HG03354 (cell line): ENCODE measurements around the gene EBP.
A peak's percentile ranks its signal among the peaks of the same experiment; 100 is the strongest.
"Not testable (repeated sequence)": the region's sequence is repeated elsewhere in the genome, so short reads cannot be mapped to it uniquely, and the experiment has no call there.

Experiments
- ATAC-seq: cut with Tn5 transposase; IDR thresholded peaks from one replicate; pipeline ENCODE4 v1.9.1; 2021; ENCODE audit warnings: mild to moderate bottlenecking; ENCODE audit not compliant: unreplicated experiment, poor library complexity, severe bottlenecking

Gene EBP

DNA sequence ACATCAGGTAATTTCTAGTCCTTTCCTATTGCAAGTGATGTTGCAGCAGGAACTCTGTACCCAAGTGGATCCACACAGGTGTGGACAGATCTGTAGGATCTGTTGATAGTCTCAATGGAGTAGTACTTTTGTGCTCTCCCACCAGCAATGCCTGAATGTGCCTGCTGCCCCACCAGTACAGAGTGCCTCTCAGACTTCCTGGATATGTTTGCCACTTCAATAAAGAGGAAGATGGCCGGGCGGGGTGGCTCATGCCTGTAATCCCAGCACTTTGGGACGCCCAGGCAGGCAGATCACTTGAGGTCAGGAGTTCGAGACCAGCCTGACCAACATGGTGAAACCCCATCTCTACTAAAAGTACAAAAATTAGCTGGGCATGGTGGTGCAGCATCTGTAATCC is 2.1 kb upstream of the EBP start:
- not testable (repeated sequence) for ATAC-seq

DNA sequence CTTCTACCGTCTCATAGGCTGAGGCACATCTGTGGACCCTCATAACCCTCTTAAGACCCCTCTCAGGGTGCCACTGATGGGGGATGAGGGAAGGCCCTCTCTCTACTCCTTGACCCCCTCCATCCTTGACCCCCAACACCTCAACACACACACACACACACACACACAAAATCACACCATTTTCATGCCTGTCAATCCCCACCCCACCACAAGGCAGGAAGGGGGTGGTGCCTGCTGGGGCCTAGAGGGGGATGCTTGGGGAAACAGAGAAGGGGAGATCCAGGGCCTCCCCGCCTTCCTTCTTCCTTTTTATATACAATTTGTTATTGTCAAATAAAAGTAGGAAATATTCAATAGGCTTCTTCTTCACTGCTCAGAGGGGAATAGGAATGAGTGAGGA is 1.2 kb upstream of the EBP start:
- no peak for ATAC-seq

DNA sequence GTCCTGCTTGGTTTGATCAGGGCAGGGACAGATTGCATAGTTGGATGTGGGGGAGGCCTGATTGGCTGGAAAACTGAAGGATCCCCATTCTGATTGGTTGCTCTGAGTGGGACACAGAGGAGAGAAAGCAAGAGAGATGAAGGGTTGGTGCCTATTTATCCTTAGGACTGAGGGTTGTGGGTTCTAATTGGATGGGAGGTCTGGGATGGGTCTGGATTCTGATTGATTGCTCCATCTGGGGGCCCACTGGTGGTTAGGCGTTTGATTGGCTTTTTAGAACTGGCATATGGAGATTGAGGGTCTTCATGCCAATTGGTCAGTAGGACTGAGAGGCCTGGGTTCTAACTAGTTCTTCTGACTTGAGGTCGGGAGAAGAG is 644 bp upstream of the EBP start:
- ATAC-seq: no peak

DNA sequence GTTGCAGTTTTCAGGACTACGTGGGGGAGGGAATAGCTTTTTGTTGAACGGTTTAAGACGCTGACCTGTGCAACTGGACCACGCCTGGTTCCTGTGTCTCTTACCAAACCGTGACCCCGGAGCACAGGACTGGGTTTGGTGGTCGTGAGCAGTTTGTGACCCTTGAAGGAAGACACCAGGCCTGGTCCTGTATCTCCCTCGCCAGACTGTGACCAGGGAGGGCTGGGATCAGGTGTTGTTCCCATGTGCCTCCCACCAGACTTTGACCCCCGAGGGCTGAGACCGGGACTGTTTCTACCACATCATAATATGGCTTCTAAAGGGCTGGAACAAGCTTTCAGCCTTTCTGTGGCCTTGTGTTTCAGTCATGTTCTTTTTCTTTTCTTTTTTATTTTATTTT is 683 bp downstream of the EBP start:
- ATAC-seq: no peak

DNA sequence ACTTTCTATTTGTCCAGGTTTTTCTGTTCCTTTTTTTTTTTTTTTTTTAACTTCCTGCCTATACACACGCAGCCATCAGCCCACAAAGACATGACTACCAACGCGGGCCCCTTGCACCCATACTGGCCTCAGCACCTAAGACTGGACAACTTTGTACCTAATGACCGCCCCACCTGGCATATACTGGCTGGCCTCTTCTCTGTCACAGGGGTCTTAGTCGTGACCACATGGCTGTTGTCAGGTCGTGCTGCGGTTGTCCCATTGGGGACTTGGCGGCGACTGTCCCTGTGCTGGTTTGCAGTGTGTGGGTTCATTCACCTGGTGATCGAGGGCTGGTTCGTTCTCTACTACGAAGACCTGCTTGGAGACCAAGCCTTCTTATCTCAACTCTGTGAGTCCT is 2.1 kb downstream of the EBP start:
- no peak for ATAC-seq

DNA sequence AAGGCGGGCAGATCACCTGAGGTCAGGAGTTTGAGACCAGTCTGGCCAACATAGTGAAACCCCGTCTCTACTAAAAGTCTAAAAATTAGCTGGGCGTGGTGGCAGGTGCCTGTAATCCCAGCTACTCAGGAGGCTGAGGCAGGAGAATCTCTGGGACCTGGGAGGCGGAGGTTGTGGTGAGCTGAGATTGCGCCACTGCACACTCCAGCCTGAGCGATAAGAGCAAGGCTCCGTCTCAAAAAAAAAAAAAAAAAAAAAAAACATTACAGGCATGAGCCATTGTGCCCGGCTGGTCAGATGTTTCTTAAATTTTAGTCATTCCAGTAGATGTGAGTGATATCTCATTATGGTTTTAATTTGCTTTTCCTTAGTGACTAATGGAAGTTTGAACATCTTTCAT is 4.2 kb downstream of the EBP start:
- ATAC-seq: not testable (repeated sequence)

DNA sequence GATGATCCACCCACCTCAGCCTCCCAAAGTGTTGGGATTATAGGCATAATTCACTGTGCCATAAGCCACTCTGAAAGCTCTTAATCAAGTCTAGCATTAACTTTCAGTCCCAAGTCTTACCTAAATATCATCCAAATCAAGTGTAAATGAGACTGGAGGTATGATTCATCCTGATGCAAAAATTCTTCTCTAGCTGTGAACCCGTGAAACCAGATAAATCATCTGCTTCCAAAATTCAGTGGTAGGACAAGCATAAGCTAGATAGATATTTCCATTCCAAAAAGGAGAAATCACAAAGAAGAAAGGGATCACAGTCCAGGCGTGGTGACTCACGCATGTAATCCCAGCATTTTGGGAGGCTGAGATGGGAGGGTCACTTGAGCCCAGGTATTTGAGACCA is 9.1 kb downstream of the EBP start:
- ATAC-seq: no peak

DNA sequence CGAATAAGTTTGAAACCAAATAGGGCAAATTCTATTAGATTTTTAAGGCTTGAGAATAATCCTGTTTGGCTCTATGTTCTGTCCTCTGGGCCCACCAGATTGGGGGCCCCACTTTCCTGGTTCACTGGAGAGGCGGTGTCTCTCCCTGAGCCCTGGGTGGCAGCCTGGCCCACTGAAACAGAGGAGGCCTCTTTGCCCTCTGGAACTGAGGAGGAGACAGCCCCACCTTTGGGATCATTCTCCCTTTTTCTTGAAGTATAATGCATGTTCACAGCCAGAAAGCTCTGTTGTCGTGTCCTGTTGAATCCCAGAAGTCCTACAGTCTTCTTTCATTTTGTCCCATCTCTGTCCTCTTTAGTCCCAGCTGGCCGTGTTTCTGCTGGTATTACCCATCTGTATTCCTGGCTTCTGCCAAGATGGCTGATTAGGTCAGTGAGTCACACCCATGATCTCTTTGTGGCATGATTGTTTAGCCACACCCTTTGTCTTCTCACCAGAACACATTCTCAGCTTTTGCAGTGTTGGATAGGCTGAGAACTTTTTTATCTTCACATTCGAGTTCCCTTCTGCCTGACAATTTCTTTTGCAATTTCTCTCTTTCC is 9.9 kb downstream of the EBP start:
- no peak for ATAC-seq

DNA sequence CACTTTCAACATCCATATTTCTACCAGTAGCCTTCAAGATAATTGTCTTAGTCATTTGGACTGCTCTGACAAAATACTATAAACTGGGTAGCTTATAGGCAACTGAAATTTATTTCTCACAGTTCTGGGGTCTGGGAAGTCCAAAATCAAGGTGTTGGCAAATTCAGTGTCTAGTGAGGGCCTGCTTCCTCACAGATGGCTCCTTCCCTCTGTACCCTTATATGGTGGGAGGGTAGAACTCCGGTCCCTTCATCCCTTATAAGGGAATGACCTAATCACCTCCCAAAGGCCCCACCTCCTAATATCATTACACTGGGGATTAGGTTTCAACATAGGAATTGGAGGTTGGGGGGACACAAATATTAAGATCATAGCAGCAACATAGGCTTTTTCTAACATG is 10.6 kb downstream of the EBP start:
- no peak for ATAC-seq

DNA sequence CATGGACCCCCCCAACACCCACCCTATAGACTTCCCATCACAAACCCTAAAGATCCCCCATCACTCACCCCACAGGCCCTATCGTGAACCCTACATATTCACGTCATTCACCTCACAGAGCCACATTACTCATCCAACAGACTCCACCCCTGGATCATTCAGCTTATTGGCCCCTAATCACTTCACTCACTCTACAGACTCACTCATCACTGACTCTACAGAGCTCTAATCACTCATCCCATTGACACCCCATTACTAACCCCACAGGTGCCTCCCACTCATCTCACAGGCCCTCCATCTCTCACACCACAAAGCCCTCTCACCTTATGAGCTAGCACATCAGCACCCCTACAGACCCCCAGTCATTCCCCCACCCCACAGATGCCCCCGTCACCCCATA is 11.6 kb downstream of the EBP start:
- no peak for ATAC-seq

DNA sequence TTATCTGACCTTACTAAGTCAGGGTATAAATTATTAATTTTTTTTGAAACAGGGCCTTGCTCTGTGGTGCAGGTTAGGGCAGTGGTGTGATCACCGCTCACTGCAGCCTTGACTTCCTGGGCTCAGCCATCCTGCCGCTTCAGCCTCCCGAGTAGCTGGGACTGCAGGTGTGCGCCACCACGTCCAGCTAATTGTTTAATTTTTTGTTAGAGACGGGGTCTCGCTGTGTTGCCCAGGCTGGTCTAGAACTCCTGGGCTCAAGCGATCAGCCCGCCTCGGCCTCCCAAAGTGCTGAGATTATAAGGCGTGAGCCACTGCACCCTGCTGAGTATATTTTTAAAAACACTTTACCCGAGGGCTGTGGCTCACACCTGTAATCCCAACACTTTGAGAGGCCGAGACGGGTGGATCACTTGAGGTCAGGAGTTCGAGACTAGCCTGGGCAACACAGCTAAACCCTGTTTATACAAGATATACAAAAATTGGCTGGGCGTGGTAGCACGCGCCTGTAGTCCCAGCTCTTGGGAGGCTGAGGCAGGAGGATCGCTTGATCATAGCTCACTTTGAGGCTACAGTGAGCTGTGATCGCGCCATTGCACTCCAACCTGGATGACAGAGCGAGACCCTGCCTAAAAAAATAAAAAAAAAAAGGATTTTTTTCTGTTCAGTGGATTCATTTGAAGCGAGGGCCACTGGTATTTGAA is 17.2 kb downstream of the EBP start:
- ATAC-seq: no peak

DNA sequence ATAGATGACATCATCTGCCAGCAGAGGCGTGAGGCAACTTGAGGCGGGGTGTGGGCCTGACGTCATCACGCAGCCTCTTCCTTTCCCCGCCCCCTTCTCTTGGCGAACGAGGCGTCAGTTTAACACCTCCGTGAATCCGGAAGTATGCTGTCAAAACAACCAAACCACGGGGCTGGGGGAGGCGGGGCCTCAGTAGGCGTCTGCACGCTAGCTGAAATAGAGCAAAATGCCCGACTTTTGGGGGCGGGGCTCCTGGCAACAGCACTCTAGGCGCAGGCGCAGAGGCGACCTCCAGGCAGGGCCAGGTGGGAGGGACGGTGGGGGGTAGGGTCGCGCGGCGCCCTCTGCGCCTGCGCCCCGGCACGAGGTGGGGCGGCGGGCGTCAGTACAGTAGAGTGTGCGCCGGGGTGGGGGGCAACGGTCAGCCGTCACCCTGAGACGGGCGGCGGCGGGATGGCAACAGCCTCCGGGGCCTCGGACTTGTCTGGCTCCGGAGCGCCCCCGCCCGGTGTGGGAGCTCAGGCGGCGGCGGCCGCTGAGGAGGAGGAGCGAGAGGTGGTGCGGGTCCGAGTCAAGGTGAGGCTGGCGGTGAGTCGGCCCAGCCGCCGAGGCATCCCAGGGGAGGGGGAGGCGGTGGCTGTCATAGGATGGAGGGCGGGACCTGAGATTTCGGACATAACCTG is 17.9 kb downstream of the EBP start, which contains the start of gene TBC1D25:
Gene TBC1D25, plus strand, starts transcription at position 370 of the 683 bp plus-strand sequence. Its CDS starts 84 bp downstream, at position 454.
- peak; percentile 88 for ATAC-seq

DNA sequence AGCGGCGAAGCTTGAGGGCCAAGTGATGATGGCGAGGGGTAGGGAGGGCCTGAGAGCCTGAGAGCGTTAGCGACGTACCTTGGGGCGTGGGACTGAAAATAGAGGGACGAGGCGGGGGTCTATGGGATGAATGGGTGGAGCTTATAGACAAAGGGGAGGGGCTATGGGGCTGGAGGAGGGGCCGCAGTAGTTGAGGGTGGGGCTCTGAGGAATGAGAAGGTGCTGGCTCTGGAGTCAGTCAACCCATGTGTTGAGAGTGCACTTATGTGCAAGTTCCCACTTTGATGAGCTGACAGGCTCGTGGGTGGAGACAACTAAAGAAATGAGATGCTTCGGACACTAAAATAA is 18.4 kb downstream of the EBP start:
- peak; percentile 31 for ATAC-seq

DNA sequence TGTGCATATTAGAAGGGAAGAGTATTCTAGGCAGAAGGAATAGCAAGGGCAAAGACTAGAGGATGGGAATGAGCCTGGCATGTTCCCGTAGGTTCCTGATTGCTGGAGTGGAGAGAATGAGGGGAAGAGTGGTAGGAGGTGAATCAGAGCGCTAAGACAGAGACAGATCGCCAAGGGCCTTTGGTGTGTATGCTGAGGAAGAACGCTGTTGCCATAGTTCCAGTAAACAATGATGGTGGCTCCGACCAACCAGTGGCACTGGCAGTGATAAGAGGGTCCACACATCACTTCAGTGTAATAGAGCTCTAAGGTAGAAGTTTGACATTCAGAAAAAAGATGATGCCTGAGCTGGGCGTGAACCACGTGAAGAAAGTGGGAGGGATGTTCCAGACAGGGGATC is 18.9 kb downstream of the EBP start:
- ATAC-seq: no peak

DNA sequence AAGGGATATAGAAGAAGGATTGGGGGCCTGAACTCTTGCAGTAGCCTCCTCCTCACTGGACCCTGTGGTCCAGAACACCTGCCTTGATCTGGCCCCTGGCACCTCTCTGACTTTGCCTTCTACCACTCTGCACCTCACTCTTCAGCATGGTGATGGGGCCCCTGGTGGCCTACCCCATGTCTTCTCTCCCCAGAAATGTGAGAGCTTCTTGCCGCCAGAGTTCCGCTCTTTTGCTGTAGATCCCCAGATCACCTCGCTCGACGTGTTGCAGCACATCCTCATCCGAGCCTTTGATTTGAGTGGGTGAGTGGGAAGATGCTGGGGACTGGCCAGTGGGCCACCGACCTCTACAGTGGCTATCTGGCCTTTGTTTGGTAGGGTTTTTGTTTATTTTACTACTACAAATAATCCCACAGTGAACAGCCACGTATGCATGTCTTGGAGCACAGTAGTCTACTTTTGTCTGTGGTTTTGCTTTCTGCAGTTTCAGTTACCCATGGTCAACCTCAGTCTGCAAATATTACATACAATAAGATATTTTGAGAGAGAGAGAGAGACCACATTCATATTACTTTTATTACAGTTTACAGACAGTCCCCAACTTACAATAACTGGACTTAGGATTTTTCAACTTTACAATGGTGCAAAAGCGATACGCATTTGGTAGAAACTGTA is 19.7 kb downstream of the EBP start:
- no peak for ATAC-seq

DNA sequence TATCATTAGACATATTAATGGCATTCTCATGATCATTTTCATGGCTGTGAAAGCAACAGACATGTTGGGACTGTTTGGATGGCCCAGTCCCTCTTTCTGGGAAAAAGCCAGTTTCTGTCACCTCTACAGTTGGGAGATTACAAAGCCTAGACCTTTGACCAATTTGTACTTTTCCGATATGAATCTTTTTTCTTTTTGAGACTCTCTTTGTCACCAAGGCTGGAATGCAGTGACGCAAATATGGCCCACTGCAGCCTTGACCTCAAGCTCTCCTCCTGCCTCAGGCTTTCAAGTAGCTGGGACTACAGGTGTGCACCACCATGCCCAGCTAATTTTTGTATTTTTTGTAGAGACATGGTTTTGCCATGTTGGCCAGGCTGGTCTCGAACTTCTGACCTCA is 27.3 kb downstream of the EBP start:
- no peak for ATAC-seq

DNA sequence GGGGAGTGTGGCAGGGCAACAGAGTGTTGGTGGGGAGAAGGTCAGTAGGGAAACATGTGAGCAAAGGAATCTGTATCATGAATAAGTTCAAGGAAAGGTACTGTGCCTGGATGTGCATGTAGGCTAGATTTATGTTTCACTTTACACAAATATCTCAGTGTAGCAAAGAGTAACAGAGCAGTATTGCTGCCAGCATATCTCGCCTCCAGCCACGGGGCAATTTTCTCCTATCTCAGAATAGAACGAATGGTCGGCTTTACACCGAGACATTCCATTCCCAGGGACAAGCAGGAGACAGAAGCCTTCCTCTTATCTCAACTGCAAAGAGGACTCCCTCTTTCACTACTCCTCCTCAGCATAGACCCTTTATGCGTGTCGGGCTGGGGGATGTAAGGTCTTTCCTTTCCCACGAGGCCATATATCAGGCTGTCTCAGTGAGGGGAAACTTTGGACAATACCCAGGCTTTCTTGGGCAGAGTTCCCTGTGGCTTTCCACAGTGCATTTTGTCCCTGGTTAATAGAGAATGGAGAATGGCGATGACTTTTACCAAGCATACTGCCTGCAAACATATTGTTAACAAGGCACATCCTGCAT is 34.2 kb downstream of the EBP start:
- not testable (repeated sequence) for ATAC-seq

DNA sequence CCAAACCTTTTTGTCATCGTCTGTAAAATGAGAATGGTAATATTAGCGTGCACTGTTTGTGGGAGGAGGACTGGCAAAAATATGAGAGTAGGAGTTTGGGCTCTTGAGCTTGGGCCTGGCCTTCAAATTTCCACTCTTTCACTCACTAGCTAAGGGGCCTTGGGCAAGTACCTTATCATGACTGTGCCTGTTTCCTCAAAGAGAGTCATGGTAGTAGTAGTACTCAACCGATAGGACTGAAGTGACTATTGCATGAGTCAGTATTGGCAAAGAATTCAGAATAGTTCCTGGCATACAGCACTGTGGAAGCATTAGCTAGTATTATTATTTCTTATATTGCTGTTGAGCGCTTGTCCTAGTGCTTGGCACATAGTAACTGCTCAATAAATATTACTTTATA is 36.7 kb downstream of the EBP start:
- no peak for ATAC-seq

DNA sequence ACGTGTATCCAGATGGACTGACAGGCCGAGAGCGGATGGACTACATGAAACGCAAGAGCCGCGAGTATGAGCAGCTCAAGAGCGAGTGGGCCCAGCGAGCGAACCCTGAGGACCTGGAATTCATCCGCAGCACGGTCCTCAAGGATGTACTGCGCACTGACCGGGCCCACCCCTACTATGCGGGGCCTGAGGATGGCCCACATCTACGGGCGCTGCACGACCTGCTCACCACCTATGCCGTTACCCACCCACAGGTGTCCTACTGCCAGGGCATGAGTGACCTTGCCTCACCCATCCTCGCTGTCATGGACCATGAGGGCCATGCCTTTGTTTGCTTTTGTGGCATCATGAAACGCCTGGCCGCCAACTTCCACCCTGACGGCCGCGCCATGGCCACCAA is 38.0 kb downstream of the EBP start:
- no peak for ATAC-seq

DNA sequence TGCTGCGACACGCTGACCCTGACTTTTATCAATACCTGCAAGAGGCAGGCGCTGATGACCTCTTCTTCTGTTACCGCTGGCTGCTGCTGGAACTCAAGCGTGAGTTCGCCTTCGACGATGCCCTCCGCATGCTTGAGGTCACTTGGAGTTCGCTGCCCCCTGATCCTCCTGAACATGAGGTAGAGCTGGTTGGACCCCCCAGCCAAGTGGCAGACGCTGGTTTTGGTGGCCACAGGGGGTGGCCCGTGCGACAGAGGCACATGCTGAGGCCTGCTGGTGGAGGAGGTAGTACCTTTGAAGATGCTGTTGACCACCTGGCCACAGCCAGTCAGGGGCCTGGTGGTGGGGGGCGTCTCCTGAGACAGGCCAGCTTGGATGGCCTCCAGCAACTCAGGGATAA is 38.4 kb downstream of the EBP start:
- ATAC-seq: no peak
